HG03565 (cell line): ENCODE data around the gene NUCKS1.
A peak's percentile ranks its signal among the peaks of the same experiment; 100 is the strongest.

Experiments
- ATAC-seq: cut with Tn5 transposase; IDR thresholded peaks from one replicate; pipeline ENCODE4 v1.9.1; 2021; ENCODE audit warnings: mild to moderate bottlenecking, moderate library complexity; ENCODE audit not compliant: unreplicated experiment

The NUCKS1 gene

GRCh38 chr1:205772607-205773032, 22.6 kb upstream of the NUCKS1 start:
- ATAC-seq, result no peak

- no peak for ATAC-seq
Measured at GRCh38 chr1:205770618-205771017, 20.6 kb upstream of the NUCKS1 start.

GRCh38 chr1:205769641-205770365, 19.8 kb upstream of the NUCKS1 start:
- no peak for ATAC-seq

GRCh38 chr1:205767248-205767647, 17.3 kb upstream of the NUCKS1 start:
- no peak for ATAC-seq

GRCh38 chr1:205766570-205766969, 16.6 kb upstream of the NUCKS1 start:
- no peak for ATAC-seq

- no peak for ATAC-seq
Measured at GRCh38 chr1:205766038-205766437, 16.1 kb upstream of the NUCKS1 start.

GRCh38 chr1:205764578-205764977, 14.6 kb upstream of the NUCKS1 start:
- ATAC-seq, result no peak

- ATAC-seq, result no peak
Measured at GRCh38 chr1:205763980-205764379, 14.0 kb upstream of the NUCKS1 start.

GRCh38 chr1:205760606-205761005, 10.6 kb upstream of the NUCKS1 start:
- no peak for ATAC-seq

GRCh38 chr1:205756552-205756951, 6.6 kb upstream of the NUCKS1 start:
- no peak for ATAC-seq

- ATAC-seq, result no peak
Measured at GRCh38 chr1:205754857-205755256, 4.9 kb upstream of the NUCKS1 start.

- ATAC-seq, result no peak
Measured at GRCh38 chr1:205751036-205751651, 1.2 kb upstream of the NUCKS1 start.

GRCh38 chr1:205749234-205750137, 496 bp downstream of the NUCKS1 start:
- ATAC-seq, result peak; percentile 67

- no peak for ATAC-seq
Measured at GRCh38 chr1:205748403-205749233, 1.4 kb downstream of the NUCKS1 start.

GRCh38 chr1:205746757-205747412, 3.1 kb downstream of the NUCKS1 start:
- ATAC-seq, result no peak

- no peak for ATAC-seq
Measured at GRCh38 chr1:205744403-205744802, 5.6 kb downstream of the NUCKS1 start.

- no peak for ATAC-seq
Measured at GRCh38 chr1:205743977-205744376, 6.0 kb downstream of the NUCKS1 start.

GRCh38 chr1:205741681-205742080, 8.3 kb downstream of the NUCKS1 start:
- no peak for ATAC-seq

GRCh38 chr1:205739348-205740160, 10.4 kb downstream of the NUCKS1 start:
- ATAC-seq, result no peak
